Ureter (tissue), 1 donor: ENCODE data around the gene MARK2. TPM values are rescaled to one million over a fixed set of nuclear protein-coding genes. Genes with fewer than 3 reads are reported as not detected.

ENCODE experiments used
- DNase-seq: peaks from one replicate; pipeline ENCODE4 v3.0.0-alpha.2; 2020; ENCODE audit warnings: low spot score
- total RNA-seq: library from RNA; stranded (reverse); gene quantifications from one replicate; pipeline ENCODE4 v1.2.4, GENCODE V29; 2023
- donor health status: DM: yes; HTN: yes; CAD: no.

MARK2 gene
- total RNA-seq, 1 donor from 2014 or later, result 61.5 TPM

DNA sequence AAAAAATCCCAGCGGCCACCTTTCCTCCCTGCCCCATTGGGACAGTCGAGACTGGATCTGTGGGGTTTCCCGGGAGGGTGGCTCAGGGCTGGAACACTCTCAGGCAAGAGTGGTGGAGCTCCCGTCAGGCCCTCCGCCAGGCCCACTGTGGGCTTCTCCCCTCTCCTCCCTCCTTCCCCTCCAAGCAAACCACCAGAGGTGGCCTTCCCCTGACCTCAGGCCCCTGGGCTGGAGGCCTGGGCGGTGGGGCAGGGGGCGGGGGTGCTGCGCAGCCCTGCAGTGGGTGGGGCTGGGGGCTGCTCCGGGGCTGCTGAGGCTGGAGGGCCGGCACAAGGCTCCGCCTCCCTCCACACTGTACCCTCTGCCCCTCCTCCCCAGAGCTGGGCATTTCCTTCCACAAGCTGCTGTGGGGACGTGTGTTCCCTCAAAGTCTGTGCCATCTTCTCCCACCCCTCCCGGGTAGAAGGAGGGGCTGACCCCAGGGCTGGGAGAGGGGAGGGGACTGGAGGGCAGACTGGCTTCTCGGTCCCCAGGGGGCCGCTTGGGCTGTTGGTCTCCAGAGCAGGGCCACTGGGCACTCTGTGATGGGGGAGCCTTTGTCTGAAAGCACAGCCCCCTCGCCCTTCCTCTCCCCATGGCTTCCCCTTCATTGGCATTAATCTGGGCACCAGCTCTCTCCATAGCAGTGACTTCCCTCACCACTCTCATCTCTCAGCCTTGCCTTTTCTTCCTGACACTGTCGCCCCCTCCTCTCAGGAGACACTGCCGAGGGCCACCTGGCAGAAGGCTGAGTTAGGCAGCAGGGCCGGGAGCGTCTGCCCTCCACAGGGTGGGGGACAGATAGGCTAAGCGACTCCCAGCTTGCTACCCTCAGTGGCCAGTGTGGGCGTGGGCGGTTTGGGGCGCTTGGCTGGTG is 70.9 kb downstream of the MARK2 start:
- no peak for DNase-seq

GRCh38 chr11:63910675-63911074 is 71.8 kb downstream of the MARK2 start:
- DNase-seq, result no peak

GRCh38 chr11:63911440-63911839 is 72.5 kb downstream of the MARK2 start:
- no peak for DNase-seq

DNA sequence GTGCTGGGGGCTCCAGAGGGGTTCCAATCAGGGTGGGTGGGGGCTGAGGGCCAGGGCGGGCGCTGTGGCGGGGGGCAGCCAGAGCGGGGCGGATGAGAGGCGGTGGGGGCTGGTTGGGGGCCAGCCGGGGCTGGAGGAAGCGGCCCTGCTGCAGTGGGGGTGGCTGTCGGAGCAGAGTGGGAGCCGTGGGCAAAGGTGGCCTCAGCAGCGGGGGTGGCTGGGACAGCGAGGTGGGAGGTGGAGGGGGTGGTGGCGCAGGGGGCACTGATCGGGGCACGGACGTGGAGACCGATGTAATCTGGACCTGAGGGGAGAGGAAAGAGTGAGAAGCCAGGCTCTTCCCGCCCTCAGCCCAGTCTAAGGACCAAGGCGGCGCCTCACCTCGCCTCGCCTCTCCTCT is 73.0 kb downstream of the MARK2 start:
- no peak for DNase-seq

GRCh38 chr11:63912678-63913077 is 73.8 kb downstream of the MARK2 start:
- DNase-seq, result no peak

GRCh38 chr11:63913866-63914830 is 75.2 kb downstream of the MARK2 start:
- no peak for DNase-seq

DNA sequence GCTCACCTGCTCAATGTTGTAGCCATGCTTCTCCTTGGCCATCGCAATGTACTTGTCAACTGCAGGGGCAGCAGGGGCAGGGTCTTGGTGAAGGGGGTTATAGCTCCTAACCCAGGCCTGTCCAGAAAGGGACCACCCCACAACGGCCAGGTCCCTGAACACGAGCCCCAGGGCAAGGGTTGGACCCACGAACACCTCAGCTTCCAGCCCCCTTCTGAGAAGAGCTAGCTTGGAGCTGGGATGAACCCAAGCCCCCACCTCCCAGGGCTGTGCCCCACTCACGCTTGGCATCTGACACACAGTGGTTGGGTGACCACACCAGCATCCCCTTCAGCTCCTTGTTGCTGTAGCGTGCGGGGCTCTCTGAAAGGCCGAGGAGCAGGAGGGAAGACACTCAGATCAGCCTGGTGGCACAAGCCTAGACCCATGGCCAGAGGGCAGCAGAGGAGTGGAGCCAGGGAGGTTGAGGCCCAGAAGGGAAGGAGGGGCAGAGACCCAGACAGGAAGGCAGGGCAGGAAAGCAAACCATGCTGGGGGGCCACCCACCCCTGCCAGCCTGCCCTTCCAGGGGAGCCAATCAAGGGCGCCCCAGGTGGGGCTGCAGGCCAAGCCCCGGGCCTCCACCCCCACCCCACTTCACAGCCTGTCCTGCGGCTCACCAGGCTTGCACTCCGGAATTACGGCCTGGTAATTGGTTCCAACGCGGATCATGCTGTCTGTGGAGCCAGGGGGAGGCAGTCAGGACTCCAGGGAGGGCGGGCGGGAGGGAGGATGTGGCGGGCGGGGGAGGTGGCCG is 76.2 kb downstream of the MARK2 start:
- no peak for DNase-seq

GRCh38 chr11:63915961-63916836 is 77.3 kb downstream of the MARK2 start:
- DNase-seq, result no peak

GRCh38 chr11:63916837-63917691 is 78.2 kb downstream of the MARK2 start, which contains the start of gene RCOR2:
TSS of gene RCOR2 (minus strand) at chr11:63917164. CDS start at chr11:63916456, 708 bp downstream.
- peak; percentile 77 for DNase-seq

GRCh38 chr11:63917692-63918506 is 79.0 kb downstream of the MARK2 start:
- DNase-seq, result peak; percentile 76

GRCh38 chr11:63918507-63919191 is 79.7 kb downstream of the MARK2 start:
- DNase-seq, result no peak

DNA sequence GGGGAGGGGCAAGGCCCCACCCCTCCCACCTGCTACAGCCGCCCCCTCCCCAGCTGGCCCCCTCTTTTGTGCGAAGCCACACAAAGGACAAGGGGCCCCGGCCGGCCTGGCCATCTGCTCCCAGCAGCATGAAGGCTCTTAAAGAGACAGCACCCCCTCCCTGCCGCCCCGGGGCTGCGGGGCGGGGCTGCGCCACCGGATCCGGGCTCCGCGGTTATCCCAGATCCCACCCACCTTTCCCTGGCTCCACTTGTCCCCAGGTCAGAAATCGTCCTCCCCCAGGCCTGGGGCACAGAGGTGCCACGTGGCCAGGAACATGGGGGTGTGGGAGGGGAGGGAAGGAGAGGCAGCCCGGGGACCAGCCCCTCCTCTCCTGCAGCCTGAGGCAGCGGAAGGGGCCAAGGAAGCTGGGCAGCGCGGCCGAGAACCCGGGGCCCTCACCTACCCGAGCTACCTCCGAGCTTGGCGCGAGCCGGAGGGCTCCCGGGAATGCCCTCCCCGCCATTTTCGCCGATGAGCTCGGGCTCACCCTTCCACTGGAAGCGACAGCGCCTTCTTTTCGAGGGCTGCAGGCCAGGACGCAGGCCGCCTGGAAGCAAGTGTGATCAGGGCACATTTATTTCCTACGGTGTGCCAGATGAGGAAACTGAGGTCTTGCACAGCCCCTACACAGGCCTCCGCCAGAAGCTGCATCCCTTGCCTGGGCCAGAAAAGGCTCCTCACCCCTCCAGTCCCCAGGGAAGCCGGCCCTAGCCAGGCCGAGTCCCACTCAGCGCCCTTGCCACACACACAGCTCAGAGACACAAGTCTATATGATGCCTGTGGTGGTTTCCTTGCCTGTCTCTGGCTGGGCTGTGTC is 80.6 kb downstream of the MARK2 start:
- DNase-seq, result no peak

GRCh38 chr11:63920126-63920938 is 81.4 kb downstream of the MARK2 start:
- DNase-seq, result peak; percentile 80

GRCh38 chr11:63920939-63921417 is 82.1 kb downstream of the MARK2 start:
- DNase-seq, result no peak

GRCh38 chr11:63922673-63923192 is 83.8 kb downstream of the MARK2 start:
- DNase-seq, result no peak

- DNase-seq, result no peak
These were observed 84.4 kb downstream of the MARK2 start for GRCh38 chr11:63923319-63923718.
